Measurements from ENCODE around the gene SLC6A12.

SLC6A12 gene

DNA sequence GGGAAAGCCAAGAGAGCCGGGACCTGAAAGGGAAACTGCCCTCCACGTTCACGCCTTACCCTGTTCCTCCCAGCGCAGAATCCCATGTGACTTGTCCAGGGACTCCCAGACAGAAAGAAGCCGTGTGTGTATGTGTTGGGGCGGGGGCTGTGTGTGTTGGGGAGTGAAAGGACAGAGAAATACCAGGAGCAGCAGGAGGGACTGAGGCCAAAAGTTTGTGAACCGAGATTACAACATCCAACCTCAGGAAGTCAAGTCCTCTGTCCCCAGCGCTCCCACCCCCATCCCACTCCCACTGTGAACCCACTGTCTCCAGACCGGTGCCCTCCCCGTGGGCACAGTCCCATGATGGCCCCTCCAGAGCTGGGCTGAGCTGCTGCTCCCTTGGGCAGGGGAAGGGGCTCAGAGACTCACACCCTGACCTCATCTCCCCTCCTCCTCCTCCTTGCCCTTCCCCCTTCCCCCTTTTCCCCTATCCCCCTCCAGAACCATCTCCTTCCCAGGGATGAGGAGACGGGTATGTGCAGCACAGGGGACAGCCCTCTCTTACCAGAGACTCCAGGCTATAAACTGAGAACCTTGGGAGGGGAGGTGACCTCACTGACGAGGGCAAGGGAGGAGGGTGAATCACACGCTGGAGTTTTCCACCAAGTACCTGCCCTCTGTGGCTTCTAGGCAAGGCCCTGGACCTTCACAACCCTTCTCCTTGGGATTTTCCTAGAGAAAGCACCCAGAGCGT, at the start of gene SLC6A12:
TSS of gene SLC6A12 (minus strand) at position 155 of the 739 bp plus-strand sequence. CDS start 4,171 bp downstream, outside the sequence.
- peaks cover 4% of the 10 kb centered on the region for H3K4me1 Mint-ChIP-seq (ENCODE audit: low read depth)
- no peak within 1 kb of the TSS for H3K4me3 Mint-ChIP-seq
- no peaks in the 10 kb centered on the region for H3K36me3 Mint-ChIP-seq (ENCODE audit: low read depth)
- DNase-seq (ENCODE audit: low spot score), result no peak
- no peak within 1 kb of the TSS for H3K27ac Mint-ChIP-seq
- no peaks in the 10 kb centered on the region for H3K9me3 Mint-ChIP-seq
- H3K27me3 Mint-ChIP-seq (ENCODE audit: low read depth), result peaks cover 21% of the 10 kb centered on the region

DNA sequence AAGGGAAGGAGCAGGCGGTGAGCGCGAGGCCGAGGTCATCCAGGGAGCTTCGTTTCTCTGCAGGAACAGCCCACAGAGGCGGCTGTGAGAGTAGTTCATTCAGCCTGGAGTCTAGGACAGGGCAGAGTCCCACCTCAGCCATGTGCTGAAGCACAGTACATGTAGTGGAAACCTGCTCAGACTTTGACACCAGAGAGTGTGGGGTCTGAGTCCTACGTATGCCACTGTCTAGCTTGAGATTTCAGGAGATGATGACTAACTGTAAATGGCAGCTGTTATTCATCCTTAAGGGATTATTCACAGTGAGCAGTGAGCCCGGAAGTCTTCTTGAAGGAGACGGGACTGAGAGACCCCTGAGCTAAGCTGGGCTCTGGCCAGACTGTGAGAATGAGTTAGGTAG, 49.6 kb upstream of the SLC6A12 start:
- H3K9me3 Mint-ChIP-seq, result no peaks in the 10 kb centered on the region
- peaks cover 6% of the 10 kb centered on the region for H3K4me1 Mint-ChIP-seq (ENCODE audit: low read depth)
- H3K36me3 Mint-ChIP-seq (ENCODE audit: low read depth), result no peaks in the 10 kb centered on the region
- H3K27ac Mint-ChIP-seq, result no peak overlapping the region
- DNase-seq (ENCODE audit: low spot score), result no peak
- no peak overlapping the region for H3K4me3 Mint-ChIP-seq
- H3K27me3 Mint-ChIP-seq (ENCODE audit: low read depth), result peaks cover 15% of the 10 kb centered on the region

GRCh38 chr12:262817-263216, 48.9 kb upstream of the SLC6A12 start, which contains the start of gene SLC6A13:
SLC6A13 (minus strand) TSS chr12:262836; CDS start chr12:260052, 2,784 bp downstream.
- Mint-ChIP-seq H3K27ac (no peak within 1 kb of the TSS), H3K9me3 (no peaks in the 10 kb centered on the region), H3K36me3 (ENCODE audit: low read depth) (no peaks in the 10 kb centered on the region), H3K27me3 (ENCODE audit: low read depth) (peaks cover 13% of the 10 kb centered on the region), H3K4me3 (no peak within 1 kb of the TSS), H3K4me1 (ENCODE audit: low read depth) (peaks cover 6% of the 10 kb centered on the region)
- DNase-seq (ENCODE audit: low spot score), result no peak

GRCh38 chr12:262113-262512, 48.2 kb upstream of the SLC6A12 start:
- DNase-seq (ENCODE audit: low spot score), result no peak
- H3K4me3 Mint-ChIP-seq, result no peak overlapping the region
- H3K36me3 Mint-ChIP-seq (ENCODE audit: low read depth), result no peaks in the 10 kb centered on the region
- no peaks in the 10 kb centered on the region for H3K9me3 Mint-ChIP-seq
- H3K27ac Mint-ChIP-seq, result no peak overlapping the region
- peaks cover 6% of the 10 kb centered on the region for H3K4me1 Mint-ChIP-seq (ENCODE audit: low read depth)
- H3K27me3 Mint-ChIP-seq (ENCODE audit: low read depth), result peaks cover 13% of the 10 kb centered on the region

GRCh38 chr12:257521-258321, 43.8 kb upstream of the SLC6A12 start:
- peaks cover 10% of the 10 kb centered on the region for H3K27me3 Mint-ChIP-seq (ENCODE audit: low read depth)
- no peak for DNase-seq (ENCODE audit: low spot score)
- H3K27ac Mint-ChIP-seq, result no peak overlapping the region
- H3K36me3 Mint-ChIP-seq (ENCODE audit: low read depth), result no peaks in the 10 kb centered on the region
- H3K4me1 Mint-ChIP-seq (ENCODE audit: low read depth), result no peaks in the 10 kb centered on the region
- no peaks in the 10 kb centered on the region for H3K9me3 Mint-ChIP-seq
- H3K4me3 Mint-ChIP-seq, result no peak overlapping the region

- Mint-ChIP-seq H3K4me1 (ENCODE audit: low read depth) (no peaks in the 10 kb centered on the region), H3K36me3 (ENCODE audit: low read depth) (no peaks in the 10 kb centered on the region), H3K9me3 (no peaks in the 10 kb centered on the region), H3K4me3 (no peak overlapping the region), H3K27ac (no peak overlapping the region), H3K27me3 (ENCODE audit: low read depth) (peaks cover 10% of the 10 kb centered on the region)
- no peak for DNase-seq (ENCODE audit: low spot score)
Measured at GRCh38 chr12:256958-257357, 43.0 kb upstream of the SLC6A12 start.

- Mint-ChIP-seq H3K27ac (no peak overlapping the region), H3K9me3 (no peaks in the 10 kb centered on the region), H3K4me1 (ENCODE audit: low read depth) (no peaks in the 10 kb centered on the region), H3K27me3 (ENCODE audit: low read depth) (peaks cover 10% of the 10 kb centered on the region), H3K4me3 (no peak overlapping the region), H3K36me3 (ENCODE audit: low read depth) (no peaks in the 10 kb centered on the region)
- DNase-seq (ENCODE audit: low spot score), result no peak
Measured at GRCh38 chr12:256225-256624, 42.3 kb upstream of the SLC6A12 start.

GRCh38 chr12:254912-255311, 41.0 kb upstream of the SLC6A12 start:
- no peak for DNase-seq (ENCODE audit: low spot score)
- no peaks in the 10 kb centered on the region for H3K36me3 Mint-ChIP-seq (ENCODE audit: low read depth)
- H3K4me3 Mint-ChIP-seq, result no peak overlapping the region
- H3K9me3 Mint-ChIP-seq, result no peaks in the 10 kb centered on the region
- H3K27ac Mint-ChIP-seq, result no peak overlapping the region
- no peaks in the 10 kb centered on the region for H3K4me1 Mint-ChIP-seq (ENCODE audit: low read depth)
- peaks cover 13% of the 10 kb centered on the region for H3K27me3 Mint-ChIP-seq (ENCODE audit: low read depth)

DNA sequence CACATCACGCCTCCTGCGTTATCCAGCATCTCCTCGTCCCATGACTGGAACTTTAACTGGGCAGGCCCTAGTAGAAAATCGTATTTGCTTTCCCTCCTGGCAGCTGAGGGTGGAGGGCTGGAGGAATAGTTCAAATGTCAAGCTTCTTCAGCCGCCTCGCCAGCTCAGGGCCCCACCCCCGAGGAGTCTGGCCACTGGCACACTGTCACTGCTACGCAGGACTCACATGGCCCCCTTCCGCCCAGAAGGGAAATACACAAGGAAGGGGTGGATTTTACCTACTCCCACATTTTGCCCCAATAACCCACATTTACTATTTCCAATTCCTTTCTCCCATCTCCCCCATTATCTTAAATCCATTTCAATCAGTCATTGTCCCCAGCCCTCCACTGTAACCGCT, 40.1 kb upstream of the SLC6A12 start:
- no peaks in the 10 kb centered on the region for H3K4me1 Mint-ChIP-seq (ENCODE audit: low read depth)
- H3K27ac Mint-ChIP-seq, result no peak overlapping the region
- H3K9me3 Mint-ChIP-seq, result no peaks in the 10 kb centered on the region
- no peak for DNase-seq (ENCODE audit: low spot score)
- no peaks in the 10 kb centered on the region for H3K36me3 Mint-ChIP-seq (ENCODE audit: low read depth)
- H3K27me3 Mint-ChIP-seq (ENCODE audit: low read depth), result peaks cover 13% of the 10 kb centered on the region
- no peak overlapping the region for H3K4me3 Mint-ChIP-seq

DNA sequence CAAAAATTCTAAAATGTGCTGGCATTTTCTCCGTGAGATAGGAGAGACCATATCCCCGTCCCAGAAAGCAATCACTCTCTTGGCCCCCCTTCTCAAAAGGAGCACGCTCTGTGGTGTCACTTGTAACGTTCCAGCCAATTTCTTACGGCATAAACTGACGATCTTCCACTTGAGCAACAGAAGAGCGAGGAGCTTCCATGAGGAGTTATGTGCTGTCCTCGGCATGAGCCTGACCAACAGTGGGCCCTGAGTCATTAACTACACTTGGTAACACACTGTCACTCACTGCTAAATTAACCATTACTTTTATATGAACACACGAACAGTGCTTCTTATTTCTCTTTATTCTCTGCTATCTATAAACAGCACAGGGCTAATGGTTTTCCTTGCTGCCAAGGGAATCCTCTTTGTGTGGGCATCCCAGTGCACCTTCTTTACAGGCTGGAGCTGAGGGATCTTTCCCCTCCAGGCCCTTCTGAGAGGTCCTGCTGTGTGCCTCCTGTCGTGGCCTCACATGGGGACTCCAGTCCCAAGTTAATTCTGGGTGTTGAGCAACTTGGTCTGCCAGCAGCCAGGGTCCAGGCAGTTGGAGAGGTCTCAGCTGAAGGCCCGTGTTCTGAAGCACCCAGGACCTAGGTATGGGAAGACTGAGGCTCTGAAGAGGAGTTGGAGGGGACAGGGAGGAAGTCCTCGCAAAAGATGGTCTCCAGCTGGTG, 39.3 kb upstream of the SLC6A12 start:
- Mint-ChIP-seq H3K4me1 (ENCODE audit: low read depth) (no peaks in the 10 kb centered on the region), H3K27ac (no peak overlapping the region), H3K27me3 (ENCODE audit: low read depth) (peaks cover 15% of the 10 kb centered on the region)

GRCh38 chr12:252636-253035, 38.7 kb upstream of the SLC6A12 start:
- Mint-ChIP-seq H3K27me3 (ENCODE audit: low read depth) (peaks cover 17% of the 10 kb centered on the region), H3K27ac (no peak overlapping the region), H3K9me3 (peaks cover 5% of the 10 kb centered on the region)

More for the DNA sequence above, 39.3 kb upstream of the SLC6A12 start:
- H3K9me3 Mint-ChIP-seq, result no peaks in the 10 kb centered on the region
- no peaks in the 10 kb centered on the region for H3K36me3 Mint-ChIP-seq (ENCODE audit: low read depth)
- DNase-seq (ENCODE audit: low spot score), result no peak
- no peak overlapping the region for H3K4me3 Mint-ChIP-seq

GRCh38 chr12:247271-247670, 33.3 kb upstream of the SLC6A12 start:
- H3K4me3 Mint-ChIP-seq, result no peak overlapping the region
- H3K4me1 Mint-ChIP-seq (ENCODE audit: low read depth), result no peaks in the 10 kb centered on the region
- H3K36me3 Mint-ChIP-seq (ENCODE audit: low read depth), result peaks cover 2% of the 10 kb centered on the region
- DNase-seq (ENCODE audit: low spot score), result no peak
- H3K9me3 Mint-ChIP-seq, result peaks cover 19% of the 10 kb centered on the region
- H3K27me3 Mint-ChIP-seq (ENCODE audit: low read depth), result peaks cover 13% of the 10 kb centered on the region
- no peak overlapping the region for H3K27ac Mint-ChIP-seq

More at GRCh38 chr12:252636-253035, 38.7 kb upstream of the SLC6A12 start:
- no peak overlapping the region for H3K4me3 Mint-ChIP-seq
- H3K36me3 Mint-ChIP-seq (ENCODE audit: low read depth), result no peaks in the 10 kb centered on the region
- no peaks in the 10 kb centered on the region for H3K4me1 Mint-ChIP-seq (ENCODE audit: low read depth)
- DNase-seq (ENCODE audit: low spot score), result no peak

DNA sequence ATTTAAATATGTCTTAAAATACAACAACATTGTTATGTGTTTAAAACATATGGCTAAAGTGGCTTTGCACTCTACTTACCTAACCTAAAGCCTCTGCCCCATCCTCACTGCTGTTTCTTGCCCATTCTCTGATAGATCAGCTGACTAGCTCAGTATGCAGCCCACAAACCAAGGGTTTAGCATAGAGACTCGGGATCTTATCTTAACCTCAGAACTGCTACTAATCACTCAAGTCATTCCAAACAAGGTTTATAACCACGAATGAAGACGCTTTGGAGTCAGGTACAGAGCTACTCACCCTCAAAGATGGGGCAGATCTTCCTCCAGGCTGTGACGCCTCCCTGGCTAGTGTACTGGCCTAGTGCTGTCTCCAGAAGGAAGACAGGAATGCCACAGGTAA, 29.4 kb upstream of the SLC6A12 start:
- H3K4me3 Mint-ChIP-seq, result no peak overlapping the region
- H3K4me1 Mint-ChIP-seq (ENCODE audit: low read depth), result no peaks in the 10 kb centered on the region
- no peak overlapping the region for H3K27ac Mint-ChIP-seq
- DNase-seq (ENCODE audit: low spot score), result no peak
- H3K36me3 Mint-ChIP-seq (ENCODE audit: low read depth), result peaks cover 2% of the 10 kb centered on the region
- peaks cover 4% of the 10 kb centered on the region for H3K27me3 Mint-ChIP-seq (ENCODE audit: low read depth)
- peaks cover 19% of the 10 kb centered on the region for H3K9me3 Mint-ChIP-seq

- H3K9me3 Mint-ChIP-seq, result peaks cover 13% of the 10 kb centered on the region
- H3K4me3 Mint-ChIP-seq, result no peak overlapping the region
- no peaks in the 10 kb centered on the region for H3K4me1 Mint-ChIP-seq (ENCODE audit: low read depth)
- H3K36me3 Mint-ChIP-seq (ENCODE audit: low read depth), result peaks cover 2% of the 10 kb centered on the region
- no peak for DNase-seq (ENCODE audit: low spot score)
- H3K27ac Mint-ChIP-seq, result no peak overlapping the region
- peaks cover 2% of the 10 kb centered on the region for H3K27me3 Mint-ChIP-seq (ENCODE audit: low read depth)
Measured at GRCh38 chr12:242496-242895, 28.5 kb upstream of the SLC6A12 start.
